Stomach (tissue), 4 donors: Measurements from ENCODE around the gene SPATA6.
"Not testable (repeated sequence)": the region's sequence is repeated elsewhere in the genome, so short reads cannot be mapped to it uniquely, and the experiment has no call there.

Experiments used
- CTCF ChIP-seq, 7 experiments: fragments of 450-650 bp in 4 of 7; fragments of 200-600 bp in 3 of 7; sonication (generic) in 3 of 7; IDR thresholded peaks; one replicate each; pipeline ENCODE4 v1.5.1; 2016 to 2019; ENCODE audit warnings: antibody characterized with exemption in 7 of 7, control low read depth in 2 of 7, mild to moderate bottlenecking in 1 of 7
- EP300 ChIP-seq: sonication (generic); formaldehyde crosslinking; IDR thresholded peaks from one replicate; pipeline ENCODE4 v1.6.1; 2017; ENCODE audit warnings: antibody characterized with exemption
- POLR2A ChIP-seq, 4 donors: fragments of 450-650 bp; IDR thresholded peaks; one replicate each; pipeline ENCODE4 v1.6.1; 2016; ENCODE audit warnings: antibody characterized with exemption in 4 of 4, control low read depth in 2 of 4, mild to moderate bottlenecking in 1 of 4, moderate library complexity in 1 of 4
- POLR2AphosphoS5 ChIP-seq, 3 donors: sonication (generic); formaldehyde crosslinking; IDR thresholded peaks; one replicate each; pipeline ENCODE4 v1.6.1; 2016; ENCODE audit warnings: antibody characterized with exemption in 3 of 3

DNA sequence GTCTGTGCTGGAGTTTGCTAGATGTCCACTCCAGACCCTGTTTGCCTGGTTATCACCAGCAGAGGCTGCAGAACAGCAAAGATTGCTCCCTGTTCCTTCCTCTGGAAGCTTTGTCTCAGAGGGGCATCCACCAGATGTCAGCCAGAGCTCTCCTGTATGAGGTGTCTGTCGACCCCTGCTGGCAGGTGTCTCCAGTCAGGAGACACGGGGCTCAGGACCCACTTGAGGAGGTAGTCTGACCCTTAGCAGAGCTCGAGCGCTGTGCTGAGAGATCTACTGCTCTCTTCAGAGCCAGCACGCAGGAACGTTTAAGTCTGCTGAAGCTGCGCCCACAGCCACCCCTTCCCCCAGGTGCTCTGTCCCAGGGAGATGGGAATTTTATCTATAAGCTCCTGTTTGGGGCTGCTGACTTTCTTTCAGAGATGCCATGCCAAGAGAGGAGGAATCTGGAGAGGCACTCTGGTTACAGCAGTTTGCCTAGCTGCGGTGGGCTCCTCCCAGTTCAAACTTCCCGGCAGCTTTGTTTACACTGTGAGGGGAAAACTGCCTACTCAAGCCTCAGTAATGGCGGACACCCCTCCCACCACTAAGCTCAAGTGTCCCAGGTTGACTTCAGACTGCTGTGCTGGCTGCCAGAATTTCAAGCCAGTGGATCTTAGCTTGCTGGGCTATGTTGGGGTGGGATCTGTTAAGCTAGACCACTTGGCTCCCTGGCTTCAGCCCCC lies 187.1 kb downstream of the SPATA6 start:
- TF ChIP-seq POLR2AphosphoS5 (IDR thresholded peaks at IDR 0.05); CTCF (IDR thresholded peaks at IDR 0.05); EP300; POLR2A (IDR thresholded peaks at IDR 0.05): not testable (repeated sequence)
